Fibroblast of skin of right quadriceps (primary cell): ENCODE measurements around the gene GNG7.
A peak's percentile ranks its signal among the peaks of the same experiment; 100 is the strongest.
"Not testable (repeated sequence)": the region's sequence is repeated elsewhere in the genome, so short reads cannot be mapped to it uniquely, and the experiment has no call there.

Experiments used
- DNase-seq: peaks from one replicate; pipeline ENCODE4 v3.0.0-alpha.2; 2013

Gene GNG7

DNA sequence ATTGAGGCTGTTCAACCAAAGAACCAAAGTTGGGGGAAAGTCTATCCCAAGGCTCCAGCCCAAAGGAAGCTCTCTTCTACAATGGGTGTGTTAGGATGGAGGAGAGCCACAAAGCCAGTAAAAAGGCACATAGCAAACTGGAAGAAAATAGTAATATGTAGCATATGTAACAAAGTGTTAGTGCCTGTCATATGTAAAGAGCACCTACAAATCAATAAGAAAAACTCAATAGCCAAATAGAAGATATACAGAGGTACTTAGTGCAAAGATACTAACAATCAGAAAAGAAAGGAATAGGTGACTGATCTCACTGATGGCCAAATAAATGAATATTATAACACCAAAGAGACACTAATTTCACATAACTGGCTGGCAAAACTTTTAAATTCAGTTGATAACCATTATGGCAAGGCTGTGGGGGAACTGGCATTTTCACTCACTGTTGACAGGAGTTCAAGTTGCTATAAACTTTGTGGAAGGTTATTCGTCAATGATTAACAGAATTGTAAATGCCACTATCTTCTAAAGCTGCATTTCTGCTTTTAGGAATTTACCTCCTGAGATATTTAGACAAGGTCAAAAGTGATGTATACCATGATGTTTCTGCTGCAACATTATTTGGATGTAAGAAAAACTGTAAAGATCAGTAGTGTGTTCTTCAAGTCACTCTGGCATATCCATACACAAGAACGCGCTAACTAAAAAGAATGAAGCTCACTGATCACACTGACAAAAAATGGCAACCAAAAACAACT, 110.8 kb downstream of the GNG7 start:
- DNase-seq: no peak

GRCh38 chr19:2590630-2591399, 111.7 kb downstream of the GNG7 start:
- DNase-seq: no peak

DNA sequence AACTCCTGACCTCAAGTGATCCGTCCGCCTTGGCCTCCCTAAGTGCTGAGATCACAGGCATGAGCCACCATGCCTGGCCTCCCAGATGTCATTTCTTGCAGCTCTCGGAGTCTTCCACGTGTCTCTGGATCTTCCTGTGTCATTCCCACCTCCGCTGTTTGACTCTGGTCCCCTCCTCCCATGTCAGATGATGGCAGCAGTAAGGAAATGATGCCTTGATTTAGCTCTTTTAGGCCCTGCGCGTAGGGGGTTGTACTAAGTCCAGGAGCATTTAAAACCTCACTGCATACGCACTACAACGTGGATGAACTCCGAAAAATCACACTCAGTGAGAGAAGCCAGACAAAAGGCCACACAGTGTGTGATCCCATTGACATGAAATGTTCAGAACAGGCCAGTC, 113.1 kb downstream of the GNG7 start:
- no peak for DNase-seq

DNA sequence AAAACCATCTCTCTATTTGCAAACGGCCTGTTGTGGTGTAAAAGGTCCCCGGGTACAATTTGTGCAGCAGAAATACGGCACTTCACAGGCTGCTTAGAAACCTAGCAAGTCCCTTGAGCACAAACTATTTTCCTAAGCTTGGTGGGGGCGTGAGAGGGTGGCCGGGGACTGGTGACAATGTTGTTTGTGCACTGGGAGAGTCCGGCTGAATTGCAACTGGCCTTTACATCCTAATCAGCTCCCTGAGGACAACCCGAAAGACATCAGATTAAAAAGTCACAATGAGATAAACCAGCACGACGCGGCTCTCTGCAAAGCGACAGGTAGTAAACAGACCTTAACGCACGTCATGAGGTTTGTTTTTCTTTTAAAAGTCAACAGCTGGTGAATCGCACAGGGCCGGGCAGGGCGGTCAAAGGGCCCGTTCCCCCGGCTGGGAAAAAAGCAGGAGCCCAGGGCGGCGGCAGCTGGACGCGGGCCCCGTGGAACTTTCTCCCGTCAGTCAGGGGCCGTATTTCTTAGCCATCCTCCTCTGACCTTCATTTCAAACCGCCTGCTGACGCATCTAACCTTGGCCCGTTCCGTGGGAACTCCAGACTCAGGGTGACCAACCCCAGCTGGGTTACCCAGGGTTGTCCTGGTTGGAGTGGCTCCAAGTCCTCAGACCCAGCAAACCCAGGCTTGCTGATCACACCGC, 114.3 kb downstream of the GNG7 start:
- no peak for DNase-seq

GRCh38 chr19:2587001-2587719, 115.3 kb downstream of the GNG7 start:
- DNase-seq: peak; percentile 35

DNA sequence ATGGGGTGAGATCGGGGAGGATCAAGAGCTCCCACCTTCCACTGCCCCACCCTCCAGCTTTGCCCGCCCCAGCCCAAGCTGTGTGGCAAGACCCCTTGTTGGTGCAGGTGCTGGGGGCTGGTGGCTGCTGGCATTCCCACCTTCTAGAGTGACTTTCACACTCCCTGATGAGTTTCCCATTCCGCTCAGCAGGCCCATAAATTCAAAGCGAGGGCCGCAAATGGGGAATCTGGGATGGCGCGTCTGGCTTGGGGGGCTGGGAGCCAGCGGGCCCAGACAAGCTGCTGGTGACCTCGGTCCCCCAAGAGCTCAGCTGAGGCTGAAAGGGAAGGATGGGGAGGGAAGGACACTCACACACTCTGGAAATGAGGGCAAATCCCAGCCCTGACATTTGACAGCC, 116.3 kb downstream of the GNG7 start:
- DNase-seq: no peak

DNA sequence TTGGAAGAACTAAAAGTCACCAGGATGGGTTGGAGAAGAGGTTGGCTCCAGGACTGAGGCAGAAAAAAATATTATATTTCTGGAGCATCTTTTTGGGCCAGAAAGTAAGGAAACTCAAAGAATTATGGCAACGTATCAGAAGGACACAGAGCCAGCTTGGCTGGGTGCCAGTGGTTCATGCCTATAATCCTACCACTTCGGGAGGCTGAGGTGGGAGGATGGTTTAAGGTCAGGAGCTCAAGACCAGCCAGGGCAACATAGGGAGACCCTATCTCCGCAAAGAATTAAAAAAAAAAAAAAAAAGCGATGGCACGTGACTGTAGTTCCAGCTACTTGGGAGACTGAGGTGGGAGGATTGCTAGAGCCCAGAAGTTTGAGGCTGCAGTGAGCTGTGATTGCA, 118.5 kb downstream of the GNG7 start:
- no peak for DNase-seq

DNA sequence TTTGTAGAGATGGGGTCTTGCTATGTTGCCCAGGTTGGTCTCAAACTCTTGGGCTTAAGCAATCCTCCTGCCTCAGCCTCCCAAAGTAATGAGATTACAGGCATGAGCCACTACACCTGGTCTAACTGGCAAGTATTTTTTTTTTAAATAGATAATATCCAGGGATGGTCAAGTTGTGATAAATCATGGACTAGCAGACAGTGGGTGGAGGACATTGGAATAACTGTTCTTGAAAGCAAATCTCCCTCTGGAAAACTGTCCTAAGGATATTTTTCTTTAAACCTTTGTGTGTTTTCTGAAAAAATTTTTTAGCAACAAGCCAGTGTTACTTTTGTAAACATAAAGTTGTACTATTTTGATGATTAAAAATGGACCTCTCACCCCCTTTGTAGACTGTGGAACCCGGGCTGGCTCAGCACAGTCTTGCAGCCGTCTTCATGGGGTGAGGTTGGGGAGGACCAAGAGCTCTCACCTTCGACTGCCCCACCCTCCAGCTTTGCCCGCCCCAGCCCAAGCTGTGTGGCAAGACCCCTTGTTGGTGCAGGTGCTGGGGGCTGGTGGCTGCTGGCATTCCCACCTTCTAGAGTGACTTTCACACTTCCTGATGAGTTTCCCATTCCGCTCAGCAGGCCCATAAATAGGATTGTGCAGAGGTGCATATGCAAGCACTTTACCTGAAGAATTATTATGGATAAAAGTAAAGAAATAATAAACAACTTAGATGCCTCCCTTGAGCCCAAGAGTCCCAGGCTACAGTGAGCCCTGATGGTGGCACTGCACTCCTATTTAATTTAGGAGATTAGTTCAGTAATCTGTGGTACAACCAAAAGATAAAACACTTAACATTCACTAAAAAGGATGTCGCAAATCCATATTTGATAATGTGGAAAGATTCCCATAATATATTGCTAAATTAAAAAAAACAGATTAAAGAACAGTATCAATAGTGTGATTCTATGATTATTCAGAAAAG, 119.2 kb downstream of the GNG7 start:
- DNase-seq: no peak

- not testable (repeated sequence) for DNase-seq
Observed at GRCh38 chr19:2580396-2580795, 122.1 kb downstream of the GNG7 start.

DNA sequence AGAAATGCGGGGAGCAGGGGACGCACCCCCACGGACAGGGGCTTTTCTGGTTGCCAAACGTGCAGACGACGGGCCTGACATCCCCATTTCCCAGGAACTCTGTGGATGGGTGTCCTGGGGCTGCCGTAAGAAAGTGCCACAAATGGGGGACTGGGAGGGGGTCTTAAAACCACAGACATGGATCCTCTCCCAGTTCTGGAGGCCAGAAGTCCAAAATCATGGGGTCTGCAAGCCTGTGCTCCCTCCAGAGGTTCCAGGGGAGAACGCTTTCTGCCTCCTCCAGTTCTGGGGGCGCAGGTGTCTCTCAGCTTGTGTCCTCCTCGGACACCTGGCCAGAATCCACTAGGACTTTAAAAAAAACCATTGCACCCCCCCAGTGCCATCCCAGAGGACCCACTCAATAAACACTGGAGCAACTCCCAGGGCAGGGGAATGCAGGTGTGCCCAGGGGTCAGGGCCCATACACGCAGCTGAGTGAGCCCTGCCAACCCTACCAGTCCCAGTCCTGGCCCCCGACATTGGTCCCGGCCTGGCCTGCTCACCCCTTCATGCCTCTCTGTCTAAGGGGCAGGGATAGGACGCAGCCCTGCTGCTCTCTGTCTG, 122.7 kb downstream of the GNG7 start:
- DNase-seq: no peak

DNA sequence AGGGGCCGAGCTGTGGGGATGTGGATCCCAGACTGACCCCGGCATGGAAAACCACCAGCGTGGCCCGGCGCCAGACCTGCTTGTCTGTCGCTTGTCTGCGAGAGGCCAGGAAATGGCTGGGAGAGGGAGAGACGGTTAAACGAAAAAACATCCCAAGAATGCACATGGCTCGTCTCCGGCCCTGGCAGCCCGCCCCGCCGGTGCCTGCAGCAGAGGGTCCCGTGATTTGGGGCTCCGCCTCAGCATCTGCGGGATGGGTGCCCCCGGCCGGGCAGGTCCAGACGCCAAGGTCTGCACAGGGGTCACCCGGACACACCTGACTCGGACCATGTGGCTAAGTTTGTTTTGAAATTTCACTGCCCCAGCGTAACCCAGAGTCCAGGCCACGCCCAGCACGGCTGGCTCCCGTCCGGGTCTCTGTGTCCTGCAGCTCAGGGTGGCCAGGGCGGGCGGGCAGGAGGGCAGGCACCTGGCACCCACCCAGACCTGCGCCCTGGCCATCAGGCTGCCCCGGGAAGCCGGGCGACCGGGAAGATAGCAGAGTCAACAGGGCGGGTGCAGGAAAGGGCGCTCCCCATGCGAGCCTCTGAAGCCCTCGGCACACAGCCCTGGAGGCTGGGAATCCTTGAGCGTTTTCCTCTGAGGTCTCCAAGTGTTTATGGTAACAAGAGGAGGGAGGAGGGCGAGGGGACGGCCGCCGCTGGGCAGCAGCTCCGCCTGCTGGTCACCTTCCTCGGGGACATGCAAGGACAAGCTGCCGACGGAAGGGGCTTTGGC, 123.4 kb downstream of the GNG7 start:
- DNase-seq: peak; percentile 89

DNA sequence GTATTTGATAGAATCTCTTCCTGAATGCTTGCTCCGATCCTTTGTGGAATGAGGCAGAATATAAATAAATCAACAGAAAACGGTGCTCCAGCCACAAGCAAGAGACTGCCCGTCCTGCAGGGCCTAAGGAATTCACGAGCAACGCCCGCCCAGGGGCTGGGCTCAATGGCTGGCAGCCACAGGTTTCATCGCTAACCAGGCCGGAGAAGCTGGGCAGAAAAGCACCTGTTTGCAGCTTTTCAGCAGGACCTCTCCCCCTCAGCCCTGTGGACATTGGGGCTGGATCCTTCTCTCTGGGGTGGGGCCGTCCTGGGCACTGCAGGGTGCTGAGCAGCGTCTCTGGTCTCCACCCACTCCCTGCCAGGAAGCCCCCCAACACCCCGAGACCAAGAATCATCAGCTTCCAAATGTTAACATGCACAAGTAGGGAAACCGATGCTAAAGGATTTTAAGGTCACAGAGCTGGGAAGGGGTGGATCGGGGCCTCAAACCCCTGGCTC, 124.1 kb downstream of the GNG7 start:
- DNase-seq: peak; percentile 76

DNA sequence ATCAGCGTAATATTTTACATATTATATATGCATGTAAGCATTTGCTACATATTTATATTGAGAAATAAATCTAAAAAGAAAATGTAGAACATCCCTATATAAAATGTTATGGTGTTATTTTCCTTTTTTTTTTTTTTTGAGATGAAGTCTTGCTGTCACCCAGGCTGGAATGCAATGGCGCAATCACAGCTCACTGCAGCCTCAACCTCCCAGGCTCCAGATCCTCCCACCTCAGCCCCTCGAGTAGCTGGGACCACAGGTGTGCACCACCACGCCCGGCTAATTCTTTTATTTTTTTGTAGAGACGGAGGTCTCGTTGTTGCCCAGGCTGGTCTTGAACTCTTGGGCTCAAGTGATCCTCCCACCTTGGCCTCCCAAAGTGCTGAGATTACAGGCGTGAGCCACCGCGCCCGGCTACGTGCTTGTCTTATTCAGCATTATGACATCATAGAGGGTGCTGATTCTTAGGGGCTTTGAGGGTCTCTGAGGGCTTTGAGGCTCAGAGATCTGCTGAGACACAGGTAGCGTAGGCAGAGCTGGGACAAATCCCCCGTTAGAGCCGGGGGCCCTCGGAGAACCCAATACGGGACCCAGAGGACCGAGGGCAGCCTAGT, 124.7 kb downstream of the GNG7 start:
- no peak for DNase-seq

DNA sequence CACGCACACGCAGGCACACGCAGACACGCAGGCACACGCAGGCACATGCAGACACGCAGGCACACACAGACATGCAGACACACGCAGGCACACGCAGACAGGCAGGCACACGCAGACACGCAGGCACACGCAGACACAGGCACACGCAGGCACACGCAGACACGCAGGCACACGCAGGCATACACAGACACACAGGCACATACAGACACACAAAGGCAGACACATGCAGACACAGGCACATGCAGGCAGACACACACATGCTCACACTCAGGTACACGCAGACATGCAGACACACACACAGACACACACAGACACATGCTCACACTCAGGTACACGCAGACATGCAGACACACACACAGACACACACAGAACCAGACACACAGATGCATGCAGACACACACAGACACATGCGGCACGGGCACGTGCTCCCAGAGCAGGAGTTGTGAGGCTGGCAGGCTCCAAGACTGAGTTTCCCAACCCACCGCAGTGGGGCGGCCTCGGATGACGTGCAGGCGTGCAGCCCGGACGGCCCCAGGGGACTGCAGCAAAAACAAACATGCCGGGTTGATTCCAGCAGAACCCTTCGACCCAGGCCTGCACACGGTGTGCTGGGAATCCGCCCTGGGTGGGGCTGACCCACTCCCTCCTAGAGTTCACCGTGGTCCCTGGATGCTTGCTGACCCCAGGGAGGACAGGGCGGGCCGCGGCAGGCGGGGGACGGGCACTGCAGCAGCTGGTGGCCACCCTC, 126.6 kb downstream of the GNG7 start:
- DNase-seq: peak; percentile 31

GRCh38 chr19:2574971-2575630, 127.4 kb downstream of the GNG7 start:
- DNase-seq: no peak

GRCh38 chr19:2574478-2574931, 128.0 kb downstream of the GNG7 start:
- no peak for DNase-seq

GRCh38 chr19:2573916-2574315, 128.6 kb downstream of the GNG7 start:
- DNase-seq: no peak

- DNase-seq: not testable (repeated sequence)
Observed at GRCh38 chr19:2572152-2572551, 130.3 kb downstream of the GNG7 start.
